T-cell (primary cell): Measurements from ENCODE around the gene PRLR. TPM values are rescaled to one million over a fixed set of nuclear protein-coding genes. Genes with fewer than 3 reads are reported as not detected.

Source experiments
- ATAC-seq, 4 experiments: fragments of 200-7000 bp in 3 of 4; fragments of 150-1000 bp in 1 of 4; cut with Tn5 transposase; replicated peaks in 1 of 4; 1 replicate in 3 of 4; 2 replicates in 1 of 4; pipeline ENCODE4 v1.10.0; 2021; ENCODE audit warnings: moderate library complexity in 3 of 4, mild to moderate bottlenecking in 2 of 4, moderate number of reproducible peaks in 1 of 4
- CTCF ChIA-PET, 2 donors: fragments of 300-600 bp; sonication (Branson Sonifier 250); formaldehyde crosslinking; loops; one replicate each; lab custom pipeline; 2022; ENCODE audit warnings: antibody characterized with exemption in 2 of 2; lab: Charles Lee
- POLR2A ChIA-PET, 2 donors: fragments of 300-600 bp; sonication (Branson Sonifier 250); formaldehyde crosslinking; loops; one replicate each; lab custom pipeline; 2022; ENCODE audit warnings: antibody characterized with exemption in 2 of 2; lab: Charles Lee
- DNase-seq, 35 experiments: peaks; one replicate each; pipeline versions ENCODE4 v3.0.0 to v3.0.0-alpha.2; 2013 to 2023
- H3K27ac ChIP-seq: one replicate; pipeline ENCODE4 v1.5.1; 2013; ENCODE audit warnings: low read length
- H3K27me3 ChIP-seq, 2 experiments: replicated peaks in 1 of 2; 1 replicate in 1 of 2; 2 replicates in 1 of 2; pipeline versions ENCODE4 v1.6.1 to v1.7.0; 2013; ENCODE audit warnings: low read length in 1 of 2, mixed read lengths in 1 of 2; ENCODE audit not compliant: control insufficient read depth in 2 of 2, insufficient read depth in 2 of 2; ENCODE audit errors: extremely low read depth in 1 of 2
- H3K36me3 ChIP-seq, 2 donors: 1 replicate in 1 of 2; 2 replicates in 1 of 2; pipeline versions ENCODE4 v1.6.1 to v1.7.0; 2013; ENCODE audit warnings: low read length in 1 of 2; ENCODE audit not compliant: control insufficient read depth in 2 of 2, insufficient read depth in 1 of 2; ENCODE audit errors: extremely low read depth in 1 of 2
- H3K4me1 ChIP-seq, 2 experiments: 1 replicate in 1 of 2; 2 replicates in 1 of 2; pipeline versions ENCODE4 v1.6.1 to v1.7.0; 2013; ENCODE audit warnings: low read length in 2 of 2, mixed read lengths in 1 of 2; ENCODE audit not compliant: insufficient read depth in 2 of 2, control insufficient read depth in 1 of 2; ENCODE audit errors: extremely low read depth in 1 of 2
- H3K4me3 ChIP-seq, 2 donors: 1 replicate in 1 of 2; 2 replicates in 1 of 2; pipeline versions ENCODE4 v1.5.1 to v1.7.0; 2013; ENCODE audit warnings: mild to moderate bottlenecking in 2 of 2, low read length in 1 of 2, moderate library complexity in 1 of 2; ENCODE audit not compliant: control insufficient read depth in 1 of 2; ENCODE audit errors: extremely low read depth in 1 of 2
- H3K9me3 ChIP-seq: 2 replicates; pipeline ENCODE4 v1.7.0; 2013
- H3K27ac Mint-ChIP-seq, 2 donors: one replicate each; pipeline ENCODE4 v1.8.0; 2020 to 2021; ENCODE audit warnings: mild to moderate bottlenecking in 2 of 2, mixed read lengths in 2 of 2
- H3K27me3 Mint-ChIP-seq, 2 donors: one replicate each; pipeline ENCODE4 v1.8.0; 2021 to 2022; ENCODE audit warnings: mixed read lengths in 2 of 2
- H3K36me3 Mint-ChIP-seq: one replicate; pipeline ENCODE4 v1.8.0; 2021; ENCODE audit warnings: mixed read lengths
- H3K4me1 Mint-ChIP-seq, 3 donors: one replicate each; pipeline ENCODE4 v1.8.0; 2020 to 2022; ENCODE audit warnings: mixed read lengths in 3 of 3, mild to moderate bottlenecking in 1 of 3
- H3K4me3 Mint-ChIP-seq, 3 donors: one replicate each; pipeline ENCODE4 v1.8.0; 2020 to 2022; ENCODE audit warnings: mild to moderate bottlenecking in 3 of 3, mixed read lengths in 3 of 3, moderate library complexity in 3 of 3
- H3K9me3 Mint-ChIP-seq, 3 donors: one replicate each; pipeline ENCODE4 v1.8.0; 2020 to 2022; ENCODE audit warnings: mixed read lengths in 3 of 3
- WGBS: methylation state at CpG from one replicate; pipeline ENCODE4 v1.1.5; 2013; ENCODE audit warnings: missing lambda C conversion rate; ENCODE audit not compliant: insufficient coverage; 5-methylcytosine and 5-hydroxymethylcytosine counted together
- total RNA-seq, 35 experiments: library from RNA in 6 of 35; stranded (reverse) in 6 of 35; fragments of 120-200 nt in 1 of 35; gene quantifications; one replicate each; pipeline versions ENCODE4 v1.2.1 to v1.2.4 and lab custom pipeline; 2013 to 2026

The PRLR gene
- total RNA-seq, 5 donors from 2014 or later (not counting 1 experiment from before 2014, with no cell fraction given) = 0.16 to 0.23 (median 0.23) TPM; not detected in 2

DNA sequence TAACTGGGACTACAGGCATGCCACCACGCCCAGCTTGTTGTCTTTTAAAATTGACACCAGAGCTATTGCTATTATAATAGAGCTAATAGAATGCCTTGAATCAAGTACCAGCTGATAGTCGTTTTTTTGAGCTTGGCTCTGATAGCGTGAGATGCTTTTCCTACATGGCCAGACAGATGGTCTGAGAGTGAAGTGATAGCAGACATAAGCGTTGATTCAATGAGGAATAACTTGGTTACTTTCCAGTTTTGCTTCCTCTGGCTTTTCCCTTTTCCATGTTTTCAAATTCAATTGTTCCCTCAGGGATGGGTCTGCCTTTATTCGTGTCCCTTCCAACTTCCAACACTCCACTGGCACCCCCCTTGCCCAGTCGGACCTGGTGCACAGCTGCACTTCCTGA lies 197.9 kb downstream of the PRLR start:
- Histone ChIP-seq H3K27me3 (peaks cover 0 to 8% of the 10 kb centered on the region in 2 experiments), H3K36me3 (no peaks in the 10 kb centered on the region), H3K4me3 (no peak overlapping the region), H3K27ac (no peak overlapping the region), H3K4me1 (no peaks in the 10 kb centered on the region), H3K9me3 (no peaks in the 10 kb centered on the region)
- WGBS = 61% methylated on average over 3 of the region's 6 CpGs
- ChIA-PET CTCF (no interaction called here), POLR2A (no interaction called here)
- Mint-ChIP-seq H3K9me3 (no peaks in the 10 kb centered on the region), H3K27me3 (peaks cover 30 to 36% of the 10 kb centered on the region in 2 donors), H3K36me3 (no peaks in the 10 kb centered on the region), H3K27ac (no peak overlapping the region), H3K4me1 (no peaks in the 10 kb centered on the region), H3K4me3 (no peak overlapping the region)
- ATAC-seq (no peak), DNase-seq (no peak)

DNA sequence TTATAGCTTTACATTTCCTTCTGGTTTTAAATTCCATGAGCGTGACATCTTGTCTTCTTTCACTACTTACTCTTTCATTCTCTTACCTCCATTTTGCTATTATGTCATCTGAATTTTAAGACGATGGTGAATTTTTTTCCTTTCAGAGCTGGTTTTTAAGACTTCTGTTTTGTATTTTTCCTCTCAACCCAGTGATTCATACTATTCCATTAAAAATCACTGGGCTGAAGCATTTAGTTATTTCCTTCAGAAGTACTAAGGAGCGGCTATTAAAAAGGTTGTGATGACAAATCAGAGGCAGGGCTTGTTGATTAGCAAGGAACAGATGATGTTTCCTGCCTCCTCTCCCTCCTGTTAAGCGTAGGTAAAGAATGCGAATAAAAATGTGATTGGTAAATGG lies 199.0 kb downstream of the PRLR start:
- ChIA-PET POLR2A (no interaction called here), CTCF (no interaction called here)
- no peak overlapping the region for H3K4me3 ChIP-seq
- Mint-ChIP-seq H3K9me3 (no peaks in the 10 kb centered on the region), H3K4me1 (no peaks in the 10 kb centered on the region), H3K27ac (no peak overlapping the region), H3K36me3 (no peaks in the 10 kb centered on the region), H3K4me3 (no peak overlapping the region), H3K27me3 (peaks cover 25 to 33% of the 10 kb centered on the region in 2 donors)
- no peaks in the 10 kb centered on the region for H3K4me1 ChIP-seq
- DNase-seq = no peak
- H3K9me3 ChIP-seq = no peaks in the 10 kb centered on the region
- H3K27ac ChIP-seq = no peak overlapping the region
- H3K36me3 ChIP-seq = no peaks in the 10 kb centered on the region
- WGBS = no CpG with 5 or more reads among the region's 5 CpGs
- ATAC-seq = no peak
- H3K27me3 ChIP-seq = peaks cover 0 to 8% of the 10 kb centered on the region in 2 experiments

DNA sequence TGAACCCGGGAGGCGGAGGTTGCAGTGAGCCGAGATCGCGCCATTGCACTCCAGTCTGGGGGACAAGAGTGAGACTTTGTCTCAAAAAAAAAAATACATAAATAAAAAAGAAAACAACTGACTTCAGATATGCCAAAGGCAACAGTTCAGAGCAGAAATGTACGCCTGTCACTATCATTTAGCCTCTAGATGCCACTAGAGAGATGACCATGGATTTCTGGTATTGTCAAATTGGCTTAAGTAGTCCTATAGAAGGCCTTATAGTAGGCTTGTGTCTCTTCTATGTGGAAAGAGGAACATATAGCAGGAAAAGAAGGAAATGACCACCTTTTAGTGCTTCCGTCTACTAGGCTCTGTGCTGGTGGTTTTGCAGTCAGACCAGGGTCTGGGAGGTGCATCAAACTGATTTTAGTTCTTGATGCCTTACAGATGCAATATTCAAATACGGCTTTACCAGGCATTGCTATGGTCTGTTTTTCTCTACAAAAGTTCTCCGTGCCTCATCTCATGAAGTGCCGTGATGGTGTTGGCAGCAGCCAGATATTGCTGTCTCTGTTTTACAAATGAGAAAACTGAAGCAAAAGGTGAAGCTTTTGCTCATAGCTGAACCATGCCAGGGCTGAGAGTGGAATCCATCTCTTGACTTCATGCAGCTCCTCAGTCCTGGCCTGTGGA lies 199.7 kb downstream of the PRLR start:
- Histone ChIP-seq H3K4me3 (no peak overlapping the region), H3K4me1 (no peaks in the 10 kb centered on the region), H3K36me3 (no peaks in the 10 kb centered on the region), H3K27me3 (peaks cover 0 to 8% of the 10 kb centered on the region in 2 experiments), H3K9me3 (no peaks in the 10 kb centered on the region), H3K27ac (no peak overlapping the region)
- no peaks in the 10 kb centered on the region for H3K9me3 Mint-ChIP-seq
- H3K27ac Mint-ChIP-seq = no peak overlapping the region
- no peak overlapping the region for H3K4me3 Mint-ChIP-seq
- DNase-seq (no peak), ATAC-seq (no peak)
- CTCF ChIA-PET = no interaction called here
- POLR2A ChIA-PET = no interaction called here
- no peaks in the 10 kb centered on the region for H3K4me1 Mint-ChIP-seq
- no peaks in the 10 kb centered on the region for H3K36me3 Mint-ChIP-seq
- H3K27me3 Mint-ChIP-seq = peaks cover 23 to 36% of the 10 kb centered on the region in 2 donors
- WGBS = 36% methylated on average over 2 of the region's 10 CpGs

DNA sequence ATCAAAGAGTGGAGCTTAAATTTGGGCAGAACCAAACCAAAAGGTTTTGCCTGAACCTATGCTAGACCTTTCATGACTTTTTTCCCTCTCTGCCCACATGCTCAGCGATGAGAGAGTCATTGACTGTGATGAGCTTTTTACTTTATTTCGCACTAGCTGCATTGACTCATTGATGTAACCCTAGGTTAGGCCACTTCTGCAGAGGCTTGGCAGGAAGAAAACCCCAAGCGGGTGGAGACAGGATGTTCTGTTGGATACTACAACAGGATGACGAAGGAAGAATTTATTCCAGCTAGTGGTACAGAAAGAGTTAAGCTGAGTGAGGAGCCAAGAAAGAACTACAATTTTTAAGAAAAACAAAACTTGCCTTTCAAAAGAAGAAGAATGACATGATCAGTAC lies 201.0 kb downstream of the PRLR start:
- 60% methylated on average over 1 of the region's 4 CpGs for WGBS

DNA sequence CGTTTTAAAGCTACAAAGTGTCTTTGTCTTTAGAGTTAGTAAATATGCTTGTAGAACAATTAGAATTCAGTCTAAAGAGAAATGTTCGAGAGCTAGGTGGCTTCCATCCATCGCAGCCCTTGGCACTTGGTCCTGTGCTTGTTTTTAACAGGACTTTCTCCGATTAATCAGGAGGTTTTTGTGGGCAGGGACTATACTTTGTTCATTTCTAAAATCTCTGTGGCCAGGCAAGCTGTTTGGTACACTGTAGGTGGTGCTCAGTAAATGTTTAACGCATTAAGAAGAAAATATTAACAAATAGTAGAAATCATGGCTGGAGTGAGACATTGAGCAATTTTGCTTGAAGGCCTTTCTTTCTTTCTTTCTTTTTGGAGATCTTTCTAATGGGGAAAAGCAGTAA lies 203.3 kb downstream of the PRLR start:
- Mint-ChIP-seq H3K27ac (no peak overlapping the region), H3K27me3 (peaks cover 14 to 28% of the 10 kb centered on the region in 2 donors), H3K4me1 (no peaks in the 10 kb centered on the region), H3K9me3 (no peaks in the 10 kb centered on the region), H3K36me3 (no peaks in the 10 kb centered on the region), H3K4me3 (no peak overlapping the region)
- Histone ChIP-seq H3K27ac (no peak overlapping the region), H3K27me3 (peaks cover 0 to 3% of the 10 kb centered on the region in 2 experiments), H3K4me1 (no peaks in the 10 kb centered on the region), H3K9me3 (no peaks in the 10 kb centered on the region), H3K36me3 (no peaks in the 10 kb centered on the region), H3K4me3 (no peak overlapping the region)
- DNase-seq (no peak), ATAC-seq (no peak)
- WGBS = 90% methylated on average over 3 of the region's 5 CpGs
- CTCF ChIA-PET = no interaction called here
- POLR2A ChIA-PET = no interaction called here

More for the DNA sequence above, 201.0 kb downstream of the PRLR start:
- H3K36me3 ChIP-seq = no peaks in the 10 kb centered on the region
- CTCF ChIA-PET = interaction anchor here in 1 of 2 donors (0.6 kb wide), 1 partner anchor 48 kb away, joined by 3 read pairs; no protein-coding TSS in a partner anchor
- H3K27me3 ChIP-seq = peaks cover 0 to 6% of the 10 kb centered on the region in 2 experiments
- ATAC-seq = no peak
- H3K4me1 Mint-ChIP-seq = no peaks in the 10 kb centered on the region
- no peak overlapping the region for H3K27ac Mint-ChIP-seq
- no peak overlapping the region for H3K4me3 Mint-ChIP-seq
- POLR2A ChIA-PET = no interaction called here
- peaks cover 21 to 34% of the 10 kb centered on the region in 2 donors for H3K27me3 Mint-ChIP-seq
- H3K4me1 ChIP-seq = no peaks in the 10 kb centered on the region
- no peaks in the 10 kb centered on the region for H3K9me3 Mint-ChIP-seq
- DNase-seq = no peak
- H3K4me3 ChIP-seq = no peak overlapping the region
- H3K9me3 ChIP-seq = no peaks in the 10 kb centered on the region
- H3K36me3 Mint-ChIP-seq = no peaks in the 10 kb centered on the region
- H3K27ac ChIP-seq = no peak overlapping the region

DNA sequence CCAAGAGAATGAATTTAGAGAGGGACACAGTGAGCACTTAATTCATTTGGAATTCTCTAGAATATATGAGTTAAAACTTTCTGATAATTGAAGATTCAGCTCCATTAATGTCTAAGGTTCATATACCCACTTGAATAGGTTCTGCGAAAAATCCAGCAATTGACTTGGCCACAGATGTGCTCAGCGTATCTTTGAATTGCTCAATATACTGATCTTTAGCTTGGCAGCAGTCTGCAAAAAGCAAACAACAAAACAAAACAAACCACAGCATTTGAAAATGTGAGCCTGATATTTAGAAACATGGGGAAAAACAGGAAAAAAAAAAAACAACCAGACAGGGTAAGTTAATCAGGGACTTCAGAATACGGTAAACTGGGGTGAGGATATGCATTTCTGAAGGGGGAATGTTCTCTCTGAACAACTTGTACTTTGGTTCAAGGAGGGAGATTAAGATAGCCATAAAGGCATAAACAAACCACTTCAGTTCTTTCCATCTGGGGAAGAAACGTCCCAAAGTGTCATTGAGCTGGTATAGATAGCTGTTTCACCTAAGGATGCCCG lies 203.9 kb downstream of the PRLR start:
- Mint-ChIP-seq H3K27me3 (peaks cover 14 to 28% of the 10 kb centered on the region in 2 donors), H3K27ac (no peak overlapping the region), H3K9me3 (no peaks in the 10 kb centered on the region), H3K4me1 (no peaks in the 10 kb centered on the region), H3K4me3 (no peak overlapping the region), H3K36me3 (no peaks in the 10 kb centered on the region)
- no CpG with 5 or more reads among the region's 5 CpGs for WGBS
- Histone ChIP-seq H3K36me3 (no peaks in the 10 kb centered on the region), H3K9me3 (no peaks in the 10 kb centered on the region), H3K4me3 (no peak overlapping the region), H3K27me3 (peaks cover 0 to 3% of the 10 kb centered on the region in 2 experiments), H3K4me1 (no peaks in the 10 kb centered on the region), H3K27ac (no peak overlapping the region)
- POLR2A ChIA-PET = interaction anchor here in 1 of 2 donors (0.5 kb wide), 1 partner anchor 581 kb away, joined by 8 read pairs; no protein-coding TSS in a partner anchor
- no peak for ATAC-seq
- DNase-seq = no peak
- CTCF ChIA-PET = no interaction called here
